HepG2 (cell line): ENCODE results near the gene ELMOD3.

Experiments
- ESRRA ChIP-seq: sonication (generic); formaldehyde crosslinking; IDR thresholded peaks from 2 replicates; pipeline ENCODE4 v1.5.1; 2020; ENCODE audit warnings: mild to moderate bottlenecking, low read depth, missing genetic modification reagents
- HNF4G ChIP-seq, 2 experiments: sonication (generic) in 1 of 2; formaldehyde crosslinking in 1 of 2; IDR thresholded peaks; 2 replicates each; pipeline versions ENCODE4 v1.4.0 to v1.6.1; 2011 to 2020; ENCODE audit warnings: borderline replicate concordance in 2 of 2, low read depth in 2 of 2, mild to moderate bottlenecking in 2 of 2, low read length in 1 of 2, missing genetic modification reagents in 1 of 2, moderate library complexity in 1 of 2
- MYC ChIP-seq: sonication (generic); formaldehyde crosslinking; IDR thresholded peaks from 2 replicates; pipeline ENCODE4 v1.9.0; 2021; ENCODE audit warnings: missing genetic modification reagents, borderline replicate concordance
- RAD51 ChIP-seq: fragments of 450-650 bp; IDR thresholded peaks from 2 replicates; pipeline ENCODE4 v1.6.1; 2016; ENCODE audit warnings: borderline replicate concordance
- TCF7L2 ChIP-seq: IDR thresholded peaks from 2 replicates; pipeline ENCODE4 v1.6.1; 2011; ENCODE audit warnings: mild to moderate bottlenecking, low read depth, low read length, moderate library complexity
- USF2 ChIP-seq, 2 experiments: sonication (generic) in 1 of 2; formaldehyde crosslinking in 1 of 2; IDR thresholded peaks; 2 replicates each; pipeline versions ENCODE4 v1.5.1 to v1.6.1; 2011 to 2020; ENCODE audit warnings: borderline replicate concordance in 1 of 2, low read depth in 1 of 2, low read length in 1 of 2, mild to moderate bottlenecking in 1 of 2, missing genetic modification reagents in 1 of 2, moderate library complexity in 1 of 2
- ZBTB42 ChIP-seq: sonication (generic); formaldehyde crosslinking; IDR thresholded peaks from 2 replicates; pipeline ENCODE4 v1.5.0; 2020; ENCODE audit warnings: mild to moderate bottlenecking, missing genetic modification reagents
- ZNF12 ChIP-seq: sonication (generic); formaldehyde crosslinking; IDR thresholded peaks from 2 replicates; pipeline ENCODE4 v1.5.0; 2020; ENCODE audit warnings: missing genetic modification reagents
- ZNF703 ChIP-seq: sonication (generic); formaldehyde crosslinking; IDR thresholded peaks from 2 replicates; pipeline ENCODE4 v1.5.1; 2020; ENCODE audit warnings: missing genetic modification reagents, mild to moderate bottlenecking, moderate library complexity, borderline replicate concordance

DNA sequence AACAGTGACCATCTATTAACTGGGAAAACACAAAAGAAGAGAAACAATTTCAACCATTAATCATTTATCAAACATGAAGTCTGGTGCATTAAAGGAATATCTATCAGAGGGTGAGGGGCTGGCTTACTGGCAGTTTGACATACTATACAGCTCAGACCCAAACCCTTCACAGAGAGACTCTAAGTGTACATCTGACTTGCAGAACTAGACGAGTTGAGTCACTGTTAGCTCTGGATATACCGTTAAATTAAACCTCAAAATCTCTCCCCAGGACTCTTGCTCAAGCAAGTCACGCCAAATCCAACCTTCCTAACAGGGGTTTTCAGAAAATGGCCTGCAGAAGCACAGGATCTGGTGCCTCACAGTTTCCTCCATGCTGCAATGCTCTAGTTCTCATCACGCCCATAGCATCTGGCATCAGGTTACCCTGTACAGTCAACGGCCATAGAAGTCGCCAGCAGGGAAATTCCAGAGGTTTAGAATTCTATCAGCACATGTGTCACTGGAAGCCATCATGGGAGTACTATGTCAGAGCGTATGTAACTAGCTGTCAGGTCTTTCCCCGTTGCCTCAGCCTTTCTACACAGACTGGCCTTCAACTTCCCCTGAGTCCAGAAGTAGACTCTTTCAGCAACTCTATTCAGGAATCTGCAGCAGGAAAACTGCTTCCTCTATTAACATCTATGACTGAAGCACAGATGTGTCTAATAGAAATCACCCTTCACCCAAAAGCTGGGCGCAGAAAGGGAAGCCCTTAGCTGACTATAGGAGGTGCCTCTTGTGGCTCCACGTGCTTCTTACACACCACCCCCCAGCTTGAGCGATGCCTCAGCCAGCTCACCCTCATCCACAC is 36.1 kb upstream of the ELMOD3 start:
- TF ChIP-seq HNF4G (IDR thresholded peaks at IDR 0.05; ENCODE audit: borderline replicate concordance, low read depth, low read length) (no peak), HNF4G (CRISPR knock-in tag; IDR thresholded peaks at IDR 0.05; ENCODE audit: borderline replicate concordance, low read depth) (no peak), ZBTB42 (CRISPR knock-in tag) (no peak), ESRRA (CRISPR knock-in tag) (no peak), USF2 (IDR thresholded peaks at IDR 0.05; ENCODE audit: low read depth, low read length) (no peak), USF2 (CRISPR knock-in tag; IDR thresholded peaks at IDR 0.05; ENCODE audit: borderline replicate concordance) (no peak), ZNF12 (CRISPR knock-in tag) (no peak), RAD51 (no peak), MYC (no peak), ZNF703 (CRISPR knock-in tag) (no peak), TCF7L2 (no peak)
